Hepatocyte (in vitro differentiated cells): Measurements from ENCODE around the gene FNDC3B.

Source experiments
- CTCF ChIP-seq: fragments of 200-600 bp; sonication (generic); IDR thresholded peaks from 2 replicates; pipeline ENCODE4 v1.5.1; 2016; ENCODE audit warnings: antibody characterized with exemption, mild to moderate bottlenecking; ENCODE audit not compliant: poor library complexity
- EZH2 ChIP-seq: fragments of 200-600 bp; sonication (generic); IDR thresholded peaks from 2 replicates; pipeline ENCODE4 v1.6.1; 2016; ENCODE audit warnings: antibody characterized with exemption, mild to moderate bottlenecking, borderline replicate concordance
- EZH2phosphoT487 ChIP-seq: fragments of 200-600 bp; sonication (generic); IDR thresholded peaks from one replicate; pipeline ENCODE4 v1.6.1; 2018; ENCODE audit warnings: antibody characterized with exemption, mild to moderate bottlenecking, low read depth, moderate library complexity; ENCODE audit not compliant: unreplicated experiment, severe bottlenecking

- TF ChIP-seq CTCF = no peak
- no peak for TF ChIP-seq EZH2
- no peak for TF ChIP-seq EZH2phosphoT487
These were observed 102.9 kb downstream of the FNDC3B start for GRCh38 chr3:172142051-172142863.
